HepG2 (cell line): Measurements from ENCODE around the gene RAB35. TPM values are rescaled to one million over a fixed set of nuclear protein-coding genes. Genes with fewer than 3 reads are reported as not detected.

Source experiments
- AGO2 ChIP-seq: fragments of 200-400 bp; formaldehyde crosslinking; optimal IDR thresholded peaks from 2 replicates; pipeline ENCODE3; 2017; ENCODE audit warnings: mild to moderate bottlenecking, low read depth, low read length, moderate library complexity
- IRF2 ChIP-seq: IDR thresholded peaks from 2 replicates; pipeline ENCODE4 v1.6.1; 2018; ENCODE audit warnings: missing genetic modification reagents, missing compliant biosample characterization
- MED13 ChIP-seq: sonication (generic); formaldehyde crosslinking; IDR thresholded peaks from 2 replicates; pipeline ENCODE4 v1.5.0; 2020; ENCODE audit warnings: missing genetic modification reagents
- MTA1 ChIP-seq: sonication (generic); formaldehyde crosslinking; IDR thresholded peaks from 2 replicates; pipeline ENCODE4 v1.4.0; 2020; ENCODE audit warnings: missing genetic modification reagents, mild to moderate bottlenecking, borderline replicate concordance
- PATZ1 ChIP-seq: sonication (generic); formaldehyde crosslinking; IDR thresholded peaks from 2 replicates; pipeline ENCODE4 v1.4.0; 2020; ENCODE audit warnings: missing genetic modification reagents
- SAFB2 ChIP-seq: sonication (generic); formaldehyde crosslinking; IDR thresholded peaks from 2 replicates; pipeline ENCODE4 v1.5.1; 2020; ENCODE audit warnings: missing genetic modification reagents, low read depth, mild to moderate bottlenecking, borderline replicate concordance
- SALL1 ChIP-seq: sonication (generic); formaldehyde crosslinking; IDR thresholded peaks from 2 replicates; pipeline ENCODE4 v1.8.0; 2022; ENCODE audit warnings: mild to moderate bottlenecking, missing genetic modification reagents
- STAG1 ChIP-seq: sonication (generic); formaldehyde crosslinking; IDR thresholded peaks from 2 replicates; pipeline ENCODE4 v1.4.0; 2020; ENCODE audit warnings: missing genetic modification reagents
- TFAP4 ChIP-seq: sonication (generic); IDR thresholded peaks from 2 replicates; pipeline ENCODE4 v1.6.1; 2016; ENCODE audit warnings: low read depth, borderline replicate concordance
- ZFX ChIP-seq: sonication (generic); formaldehyde crosslinking; IDR thresholded peaks from 2 replicates; pipeline ENCODE4 v1.4.0; 2020; ENCODE audit warnings: mild to moderate bottlenecking, low read depth, missing genetic modification reagents, moderate library complexity
- ZNF354B ChIP-seq: sonication (generic); formaldehyde crosslinking; IDR thresholded peaks from 2 replicates; pipeline ENCODE4 v1.8.0; 2022; ENCODE audit warnings: mild to moderate bottlenecking, missing genetic modification reagents
- ZNF576 ChIP-seq: sonication (generic); formaldehyde crosslinking; IDR thresholded peaks from 2 replicates; pipeline ENCODE4 v1.4.0; 2020; ENCODE audit warnings: mild to moderate bottlenecking, missing genetic modification reagents
- ZNF580 ChIP-seq: IDR thresholded peaks from 2 replicates; pipeline ENCODE4 v1.6.1; 2016; ENCODE audit warnings: low read depth, borderline replicate concordance
- ZNF687 ChIP-seq: sonication (generic); formaldehyde crosslinking; IDR thresholded peaks from 2 replicates; pipeline ENCODE4 v1.5.1; 2020; ENCODE audit warnings: mild to moderate bottlenecking, missing genetic modification reagents, moderate library complexity
- ZNF7 ChIP-seq: IDR thresholded peaks from 2 replicates; pipeline ENCODE4 v1.6.1; 2016; ENCODE audit warnings: missing biosample characterization, missing genetic modification reagents
- ZNF782 ChIP-seq: sonication (generic); formaldehyde crosslinking; IDR thresholded peaks from 2 replicates; pipeline ENCODE4 v1.4.0; 2020; ENCODE audit warnings: missing genetic modification reagents, mild to moderate bottlenecking, borderline replicate concordance
- polyA plus RNA-seq, 8 experiments: library from polyadenylated mRNA; depleted of rRNA in 3 of 8; stranded (reverse) in 7 of 8; unstranded in 1 of 8; fragments of >200 nt; fragmentation: Illumina TruSeq in 4 of 8; extraction: Trizol in 4 of 8; gene quantifications; 2 replicates each; pipeline versions ENCODE4 v1.2.1 to v1.2.3, GENCODE V29; 2011 to 2016; ENCODE audit warnings: low read depth in 4 of 8, missing spikeins in 1 of 8, mixed read lengths in 1 of 8; ENCODE audit not compliant: insufficient read depth in 1 of 8
- total RNA-seq, 5 experiments: library from RNA; depleted of rRNA; stranded (reverse); fragments of >200 nt; fragmentation: Illumina TruSeq; extraction: Trizol; gene quantifications; 2 replicates each; pipeline ENCODE4 v1.2.3, GENCODE V29; 2016; ENCODE audit warnings: low read depth in 1 of 5

The RAB35 gene
- total and polyA plus RNA-seq, 2 of the 13 experiments (the other 11 are each of a cell fraction or from before 2014, with no cell fraction given): 25.2 to 29.1 TPM

- TF ChIP-seq PATZ1 (CRISPR knock-in tag) (0 out of 2 replicates have a peak, but pooled peaks have one; percentile 9), ZNF354B (no peak), ZNF782 (CRISPR knock-in tag) (no peak), STAG1 (CRISPR knock-in tag) (no peak), MED13 (CRISPR knock-in tag) (0 out of 2 replicates have a peak, but pooled peaks have one; percentile 32), ZNF687 (peak; percentile 34; the same call in 1 of the 2 replicates), ZNF7 (CRISPR knock-in tag) (no peak), ZFX (CRISPR knock-in tag) (0 out of 2 replicates have a peak, but pooled peaks have one; percentile 13), TFAP4 (0 out of 2 replicates have a peak, but pooled peaks have one; percentile 12), ZNF576 (no peak), MTA1 (CRISPR knock-in tag) (peak; percentile 75; the same call in 1 of the 2 replicates), AGO2 (peak; percentile 63), IRF2 (CRISPR knock-in tag) (no peak), ZNF580 (CRISPR knock-in tag) (no peak), SALL1 (CRISPR knock-in tag) (peak; percentile 49), SAFB2 (no peak)
Measured at GRCh38 chr12:120093592-120094355, 22.8 kb downstream of the RAB35 start (continued).
